Measurements from ENCODE around the gene CEP295NL.
"Not testable (repeated sequence)": the region's sequence is repeated elsewhere in the genome, so short reads cannot be mapped to it uniquely, and the experiment has no call there.

CEP295NL gene

GRCh38 chr17:78867046-78867445, 36.0 kb downstream of the CEP295NL start:
- peaks cover 10% of the 10 kb centered on the region for H3K4me1 ChIP-seq (ENCODE audit: control insufficient read depth, insufficient read depth, low read depth, low read length)
- not testable (repeated sequence) for H3K9me3 ChIP-seq (ENCODE audit: control insufficient read depth, low read length); H2AK5ac ChIP-seq (ENCODE audit: low read length, severe bottlenecking); H3K23ac ChIP-seq (ENCODE audit: low read length in 2 of 2); DNase-seq; H2AFZ ChIP-seq (ENCODE audit: low read depth, low read length); H3K14ac ChIP-seq (ENCODE audit: low read length in 2 of 2); H3K4me3 ChIP-seq (ENCODE audit: insufficient read depth in 1 of 2, low read depth in 1 of 2, low read length in 2 of 2); H3K27me3 ChIP-seq (ENCODE audit: control insufficient read depth in 1 of 2, insufficient read depth in 1 of 2, low read length in 2 of 2); H3K18ac ChIP-seq (ENCODE audit: low read depth in 1 of 2, low read length in 2 of 2); H2BK15ac ChIP-seq (ENCODE audit: low read depth, poor library complexity, severe bottlenecking); H4K91ac ChIP-seq (ENCODE audit: low read length); H3K27ac ChIP-seq (ENCODE audit: low read length, poor library complexity, severe bottlenecking); H3K4me2 ChIP-seq (ENCODE audit: low read length, poor library complexity, severe bottlenecking); H3K4ac ChIP-seq (ENCODE audit: low read depth in 1 of 2, low read length in 2 of 2); H2BK120ac ChIP-seq (ENCODE audit: low read depth, low read length); H4K8ac ChIP-seq (ENCODE audit: low read length); H2BK5ac ChIP-seq (ENCODE audit: low read depth, low read length, poor library complexity, severe bottlenecking)
- H2BK12ac ChIP-seq (ENCODE audit: low read length in 2 of 2): peak overlapping the region in 1 of 2 experiments; percentile 37
- WGBS: 97% methylated on average over 3 of the region's 3 CpGs
- peak overlapping the region; percentile 63 for H3K9ac ChIP-seq (ENCODE audit: low read length)
- peaks cover 34 to 69% of the 10 kb centered on the region in 2 experiments for H3K36me3 ChIP-seq (ENCODE audit: control insufficient read depth in 1 of 2, insufficient read depth in 2 of 2, low read depth in 1 of 2, low read length in 2 of 2)
- H3K79me1 ChIP-seq (replicated peaks; ENCODE audit: low read length, poor library complexity, severe bottlenecking): peaks cover 16% of the 10 kb centered on the region

- Histone ChIP-seq H2BK15ac (ENCODE audit: low read depth, poor library complexity, severe bottlenecking) (no peak overlapping the region), H4K8ac (ENCODE audit: low read length) (peak overlapping the region; percentile 74), H3K9me3 (ENCODE audit: control insufficient read depth, low read length) (no peaks in the 10 kb centered on the region), H3K9ac (ENCODE audit: low read length) (peak overlapping the region; percentile 63), H2BK120ac (ENCODE audit: low read depth, low read length) (no peak overlapping the region), H2AK5ac (ENCODE audit: low read length, severe bottlenecking) (no peak overlapping the region), H2BK5ac (ENCODE audit: low read depth, low read length, poor library complexity, severe bottlenecking) (no peak overlapping the region), H3K4me2 (ENCODE audit: low read length, poor library complexity, severe bottlenecking) (no peak overlapping the region), H3K79me1 (replicated peaks; ENCODE audit: low read length, poor library complexity, severe bottlenecking) (peaks cover 12% of the 10 kb centered on the region), H3K14ac (ENCODE audit: low read length in 2 of 2) (peak overlapping the region in 1 of 2 experiments; percentile 92), H3K36me3 (ENCODE audit: control insufficient read depth in 1 of 2, insufficient read depth in 2 of 2, low read depth in 1 of 2, low read length in 2 of 2) (peaks cover 25 to 64% of the 10 kb centered on the region in 2 experiments), H3K4me1 (ENCODE audit: control insufficient read depth, insufficient read depth, low read depth, low read length) (peaks cover 15% of the 10 kb centered on the region), H3K18ac (ENCODE audit: low read depth in 1 of 2, low read length in 2 of 2) (peak overlapping the region; percentile 6 to 58), H2AFZ (ENCODE audit: low read depth, low read length) (no peak overlapping the region), H3K23ac (ENCODE audit: low read length in 2 of 2) (no peak overlapping the region), H4K91ac (ENCODE audit: low read length) (peak overlapping the region; percentile 43), H3K27me3 (ENCODE audit: control insufficient read depth in 1 of 2, insufficient read depth in 1 of 2, low read length in 2 of 2) (no peaks in the 10 kb centered on the region), H3K4me3 (ENCODE audit: insufficient read depth in 1 of 2, low read depth in 1 of 2, low read length in 2 of 2) (no peak overlapping the region), H3K27ac (ENCODE audit: low read length, poor library complexity, severe bottlenecking) (peak overlapping the region; percentile 44), H2BK12ac (ENCODE audit: low read length in 2 of 2) (no peak overlapping the region), H3K4ac (ENCODE audit: low read depth in 1 of 2, low read length in 2 of 2) (peak overlapping the region in 1 of 2 experiments; percentile 91)
- DNase-seq: peak; percentile 85
- WGBS: 41% methylated on average over 18 of the region's 19 CpGs
These were observed 37.2 kb downstream of the CEP295NL start for GRCh38 chr17:78865682-78866390.

- Histone ChIP-seq H3K18ac (ENCODE audit: low read depth in 1 of 2, low read length in 2 of 2) (no peak overlapping the region), H3K23ac (ENCODE audit: low read length in 2 of 2) (no peak overlapping the region), H4K91ac (ENCODE audit: low read length) (peak overlapping the region; percentile 3), H2BK5ac (ENCODE audit: low read depth, low read length, poor library complexity, severe bottlenecking) (no peak overlapping the region), H3K14ac (ENCODE audit: low read length in 2 of 2) (no peak overlapping the region), H2BK120ac (ENCODE audit: low read depth, low read length) (no peak overlapping the region), H4K8ac (ENCODE audit: low read length) (no peak overlapping the region), H3K9me3 (ENCODE audit: control insufficient read depth, low read length) (no peaks in the 10 kb centered on the region), H3K4me1 (ENCODE audit: control insufficient read depth, insufficient read depth, low read depth, low read length) (peaks cover 17% of the 10 kb centered on the region), H2BK15ac (ENCODE audit: low read depth, poor library complexity, severe bottlenecking) (no peak overlapping the region), H3K4ac (ENCODE audit: low read depth in 1 of 2, low read length in 2 of 2) (no peak overlapping the region), H3K27me3 (ENCODE audit: control insufficient read depth in 1 of 2, insufficient read depth in 1 of 2, low read length in 2 of 2) (no peaks in the 10 kb centered on the region), H2BK12ac (ENCODE audit: low read length in 2 of 2) (peak overlapping the region in 1 of 2 experiments; percentile 3), H3K36me3 (ENCODE audit: control insufficient read depth in 1 of 2, insufficient read depth in 2 of 2, low read depth in 1 of 2, low read length in 2 of 2) (peaks cover 15 to 63% of the 10 kb centered on the region in 2 experiments), H3K4me3 (ENCODE audit: insufficient read depth in 1 of 2, low read depth in 1 of 2, low read length in 2 of 2) (no peak overlapping the region), H2AFZ (ENCODE audit: low read depth, low read length) (no peak overlapping the region), H2AK5ac (ENCODE audit: low read length, severe bottlenecking) (no peak overlapping the region), H3K27ac (ENCODE audit: low read length, poor library complexity, severe bottlenecking) (no peak overlapping the region), H3K79me1 (replicated peaks; ENCODE audit: low read length, poor library complexity, severe bottlenecking) (peaks cover 9% of the 10 kb centered on the region), H3K4me2 (ENCODE audit: low read length, poor library complexity, severe bottlenecking) (no peak overlapping the region), H3K9ac (ENCODE audit: low read length) (no peak overlapping the region)
- 93% methylated on average over 1 of the region's 1 CpG for WGBS
- DNase-seq: no peak
These were observed 38.9 kb downstream of the CEP295NL start for GRCh38 chr17:78864117-78864516.

DNA sequence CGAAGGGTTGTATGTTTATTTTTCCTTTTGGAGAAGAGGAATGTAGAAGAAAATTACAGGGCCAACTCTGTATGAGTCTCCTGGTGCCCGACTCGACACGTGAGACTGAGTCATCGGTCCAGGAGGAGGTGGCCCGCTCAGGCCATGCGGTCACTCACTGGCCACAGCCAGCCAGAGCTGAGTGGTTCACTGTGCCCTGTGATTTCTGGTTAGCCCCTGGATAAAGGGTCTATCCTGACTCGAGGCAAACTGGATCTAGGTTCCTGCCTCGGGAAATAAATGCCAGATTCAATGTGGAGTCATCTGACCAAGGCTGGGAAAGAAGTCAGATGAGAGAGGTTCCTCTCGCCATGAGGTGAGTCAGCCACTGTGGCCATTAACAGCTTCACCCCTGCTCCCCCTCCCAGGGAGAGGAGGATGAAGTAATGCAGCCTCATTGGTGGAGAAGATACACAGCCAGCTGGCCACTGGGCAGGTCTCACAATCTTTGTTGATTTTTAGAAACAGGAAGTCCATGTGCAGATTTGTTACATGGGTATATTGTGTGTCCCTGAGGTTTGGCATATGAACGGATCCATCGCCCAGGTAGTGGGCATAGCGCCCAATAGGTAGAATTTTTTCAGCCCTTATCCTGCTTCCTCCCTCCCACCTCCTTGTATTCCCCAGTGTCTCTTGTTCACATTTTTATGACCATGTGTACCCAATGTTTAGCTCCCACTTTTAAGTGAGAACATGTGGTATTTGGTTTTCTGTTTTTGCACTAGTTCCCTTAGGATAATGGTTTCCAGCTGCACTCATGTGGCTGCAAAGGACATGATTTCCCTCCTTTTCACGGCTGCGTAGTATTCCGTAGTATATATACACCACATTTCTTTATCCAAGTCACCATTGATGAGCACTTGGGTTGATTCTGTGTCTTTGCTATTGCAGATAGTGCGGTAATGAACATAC, 40.7 kb downstream of the CEP295NL start:
- Histone ChIP-seq H3K18ac (ENCODE audit: low read depth in 1 of 2, low read length in 2 of 2) (peak overlapping the region; percentile 76 to 82), H2AFZ (ENCODE audit: low read depth, low read length) (no peak overlapping the region), H3K14ac (ENCODE audit: low read length in 2 of 2) (no peak overlapping the region), H3K36me3 (ENCODE audit: control insufficient read depth in 1 of 2, insufficient read depth in 2 of 2, low read depth in 1 of 2, low read length in 2 of 2) (peaks cover 14 to 60% of the 10 kb centered on the region in 2 experiments), H4K8ac (ENCODE audit: low read length) (peak overlapping the region; percentile 93), H2BK120ac (ENCODE audit: low read depth, low read length) (no peak overlapping the region), H2BK5ac (ENCODE audit: low read depth, low read length, poor library complexity, severe bottlenecking) (peak overlapping the region; percentile 81), H2BK12ac (ENCODE audit: low read length in 2 of 2) (peak overlapping the region; percentile 70 to 85), H3K27me3 (ENCODE audit: control insufficient read depth in 1 of 2, insufficient read depth in 1 of 2, low read length in 2 of 2) (no peaks in the 10 kb centered on the region), H3K23ac (ENCODE audit: low read length in 2 of 2) (no peak overlapping the region), H4K91ac (ENCODE audit: low read length) (peak overlapping the region; percentile 34), H3K4ac (ENCODE audit: low read depth in 1 of 2, low read length in 2 of 2) (peak overlapping the region in 1 of 2 experiments; percentile 80), H3K27ac (ENCODE audit: low read length, poor library complexity, severe bottlenecking) (peak overlapping the region; percentile 98), H3K9me3 (ENCODE audit: control insufficient read depth, low read length) (no peaks in the 10 kb centered on the region), H3K4me2 (ENCODE audit: low read length, poor library complexity, severe bottlenecking) (peak overlapping the region; percentile 41), H2AK5ac (ENCODE audit: low read length, severe bottlenecking) (peak overlapping the region; percentile 92), H3K4me1 (ENCODE audit: control insufficient read depth, insufficient read depth, low read depth, low read length) (peaks cover 11% of the 10 kb centered on the region), H2BK15ac (ENCODE audit: low read depth, poor library complexity, severe bottlenecking) (peak overlapping the region; percentile 63), H3K79me1 (replicated peaks; ENCODE audit: low read length, poor library complexity, severe bottlenecking) (peaks cover 8% of the 10 kb centered on the region), H3K9ac (ENCODE audit: low read length) (peak overlapping the region; percentile 83), H3K4me3 (ENCODE audit: insufficient read depth in 1 of 2, low read depth in 1 of 2, low read length in 2 of 2) (peak overlapping the region in 1 of 2 experiments; percentile 34)
- peak; percentile 99 for DNase-seq
- WGBS: 20% methylated on average over 13 of the region's 17 CpGs
